ENCODE measurements around the gene MUC4. TPM values are rescaled to one million over a fixed set of nuclear protein-coding genes. Genes with fewer than 3 reads are reported as not detected.
"Not testable (repeated sequence)": the region's sequence is repeated elsewhere in the genome, so short reads cannot be mapped to it uniquely, and the experiment has no call there.

MUC4 gene
- total RNA-seq, 1 experiment from 2014 or later, result 0.03 TPM

GRCh38 chr3:195724363-195724762 lies 87.4 kb downstream of the MUC4 start:
- CTCF ChIA-PET; H3K4me3 ChIP-seq (ENCODE audit: low read depth in 2 of 2, low read length in 2 of 2); ATAC-seq; in situ Hi-C loops (cut with HindIII; ENCODE audit: low pct_unique_long_range_greater_than_20kb, low sequenced_read_pairs); intact Hi-C loops (cut with micrococcal nuclease; ENCODE audit: unreplicated experiment); H3K9me3 ChIP-seq (ENCODE audit: control insufficient read depth, insufficient read depth, low read depth, low read length); H3K27ac ChIP-seq (ENCODE audit: low read length); DNase-seq (ENCODE audit: low read depth, low spot score); BruUV-seq (replicated peaks); POLR2A ChIA-PET; H3K27me3 ChIP-seq (ENCODE audit: control insufficient read depth, insufficient read depth, low read length); H3K36me3 ChIP-seq (ENCODE audit: control insufficient read depth, insufficient read depth, low read length); H3K4me1 ChIP-seq (ENCODE audit: control insufficient read depth, insufficient read depth, low read length): not testable (repeated sequence)

GRCh38 chr3:195722996-195723345 lies 88.8 kb downstream of the MUC4 start:
- H3K4me1 ChIP-seq (ENCODE audit: control insufficient read depth, insufficient read depth, low read length); H3K36me3 ChIP-seq (ENCODE audit: control insufficient read depth, insufficient read depth, low read length); H3K9me3 ChIP-seq (ENCODE audit: control insufficient read depth, insufficient read depth, low read depth, low read length); POLR2A ChIA-PET; H3K27ac ChIP-seq (ENCODE audit: low read length); intact Hi-C loops (cut with micrococcal nuclease; ENCODE audit: unreplicated experiment); DNase-seq (ENCODE audit: low read depth, low spot score); H3K27me3 ChIP-seq (ENCODE audit: control insufficient read depth, insufficient read depth, low read length); CTCF ChIA-PET; H3K4me3 ChIP-seq (ENCODE audit: low read depth in 2 of 2, low read length in 2 of 2); in situ Hi-C loops (cut with HindIII; ENCODE audit: low pct_unique_long_range_greater_than_20kb, low sequenced_read_pairs); ATAC-seq; BruUV-seq (replicated peaks): not testable (repeated sequence)

- peak; percentile 46; the same call in 1 of the 2 replicates for ATAC-seq
- intact Hi-C loops (cut with micrococcal nuclease; ENCODE audit: unreplicated experiment); CTCF ChIA-PET; BruUV-seq (replicated peaks); DNase-seq (ENCODE audit: low read depth, low spot score); H3K4me3 ChIP-seq (ENCODE audit: low read depth in 2 of 2, low read length in 2 of 2); in situ Hi-C loops (cut with HindIII; ENCODE audit: low pct_unique_long_range_greater_than_20kb, low sequenced_read_pairs); POLR2A ChIA-PET; H3K36me3 ChIP-seq (ENCODE audit: control insufficient read depth, insufficient read depth, low read length); H3K27ac ChIP-seq (ENCODE audit: low read length); H3K9me3 ChIP-seq (ENCODE audit: control insufficient read depth, insufficient read depth, low read depth, low read length); H3K27me3 ChIP-seq (ENCODE audit: control insufficient read depth, insufficient read depth, low read length): not testable (repeated sequence)
- peaks cover 10% of the 10 kb centered on the region for H3K4me1 ChIP-seq (ENCODE audit: control insufficient read depth, insufficient read depth, low read length)
These were observed 89.4 kb downstream of the MUC4 start for GRCh38 chr3:195722139-195722995.

- POLR2A ChIA-PET; H3K4me3 ChIP-seq (ENCODE audit: low read depth in 2 of 2, low read length in 2 of 2); H3K9me3 ChIP-seq (ENCODE audit: control insufficient read depth, insufficient read depth, low read depth, low read length); in situ Hi-C loops (cut with HindIII; ENCODE audit: low pct_unique_long_range_greater_than_20kb, low sequenced_read_pairs); H3K27me3 ChIP-seq (ENCODE audit: control insufficient read depth, insufficient read depth, low read length); DNase-seq (ENCODE audit: low read depth, low spot score); H3K27ac ChIP-seq (ENCODE audit: low read length); H3K36me3 ChIP-seq (ENCODE audit: control insufficient read depth, insufficient read depth, low read length); intact Hi-C loops (cut with micrococcal nuclease; ENCODE audit: unreplicated experiment); ATAC-seq; BruUV-seq (replicated peaks); CTCF ChIA-PET: not testable (repeated sequence)
- H3K4me1 ChIP-seq (ENCODE audit: control insufficient read depth, insufficient read depth, low read length), result peaks cover 14% of the 10 kb centered on the region
These were observed 90.8 kb downstream of the MUC4 start, which contains the start of gene MUC20 for GRCh38 chr3:195720831-195721506. Gene MUC20 (plus strand): TSS chr3:195720978. CDS start chr3:195721008, 30 bp downstream.

GRCh38 chr3:195719514-195720254 lies 92.0 kb downstream of the MUC4 start:
- CTCF ChIA-PET; H3K27me3 ChIP-seq (ENCODE audit: control insufficient read depth, insufficient read depth, low read length); DNase-seq (ENCODE audit: low read depth, low spot score); in situ Hi-C loops (cut with HindIII; ENCODE audit: low pct_unique_long_range_greater_than_20kb, low sequenced_read_pairs); BruUV-seq (replicated peaks); H3K27ac ChIP-seq (ENCODE audit: low read length); H3K36me3 ChIP-seq (ENCODE audit: control insufficient read depth, insufficient read depth, low read length); H3K9me3 ChIP-seq (ENCODE audit: control insufficient read depth, insufficient read depth, low read depth, low read length); ATAC-seq; intact Hi-C loops (cut with micrococcal nuclease; ENCODE audit: unreplicated experiment); H3K4me3 ChIP-seq (ENCODE audit: low read depth in 2 of 2, low read length in 2 of 2); POLR2A ChIA-PET: not testable (repeated sequence)
- H3K4me1 ChIP-seq (ENCODE audit: control insufficient read depth, insufficient read depth, low read length), result peaks cover 17% of the 10 kb centered on the region
